C4-2B (cell line): Measurements from ENCODE around the gene SLC35A3.

Experiments used
- ZFX ChIP-seq: fragments of 450-650 bp; IDR thresholded peaks from 2 replicates; pipeline ENCODE4 v1.6.1; 2017
- TF ChIP-seq, protein P1 (sequence below): fragments of 450-650 bp; conservative IDR thresholded peaks from 2 replicates; pipeline ENCODE4 v1.5.1; 2017; ENCODE audit warnings: mild to moderate bottlenecking

DNA sequence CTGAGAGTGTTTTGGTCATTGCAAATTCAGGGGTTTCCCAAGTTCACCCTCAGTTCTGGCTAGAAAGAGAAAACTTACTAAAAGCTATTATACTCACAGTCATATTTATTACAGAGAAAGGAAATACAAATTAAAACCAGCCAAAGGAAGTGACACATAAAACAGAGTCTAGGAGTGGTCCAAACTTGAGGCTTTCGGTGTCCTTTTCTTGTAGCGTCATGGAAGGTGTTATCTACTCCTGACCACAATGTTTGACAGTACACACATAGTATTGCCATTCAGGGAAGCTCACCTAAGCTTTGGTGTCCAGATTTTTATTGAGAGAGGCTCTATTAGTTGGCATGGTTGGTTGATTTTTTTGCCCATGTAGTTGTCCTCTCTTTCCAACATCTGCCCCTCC lies 59.0 kb downstream of the SLC35A3 start:
- TF ChIP-seq, protein P1, sequence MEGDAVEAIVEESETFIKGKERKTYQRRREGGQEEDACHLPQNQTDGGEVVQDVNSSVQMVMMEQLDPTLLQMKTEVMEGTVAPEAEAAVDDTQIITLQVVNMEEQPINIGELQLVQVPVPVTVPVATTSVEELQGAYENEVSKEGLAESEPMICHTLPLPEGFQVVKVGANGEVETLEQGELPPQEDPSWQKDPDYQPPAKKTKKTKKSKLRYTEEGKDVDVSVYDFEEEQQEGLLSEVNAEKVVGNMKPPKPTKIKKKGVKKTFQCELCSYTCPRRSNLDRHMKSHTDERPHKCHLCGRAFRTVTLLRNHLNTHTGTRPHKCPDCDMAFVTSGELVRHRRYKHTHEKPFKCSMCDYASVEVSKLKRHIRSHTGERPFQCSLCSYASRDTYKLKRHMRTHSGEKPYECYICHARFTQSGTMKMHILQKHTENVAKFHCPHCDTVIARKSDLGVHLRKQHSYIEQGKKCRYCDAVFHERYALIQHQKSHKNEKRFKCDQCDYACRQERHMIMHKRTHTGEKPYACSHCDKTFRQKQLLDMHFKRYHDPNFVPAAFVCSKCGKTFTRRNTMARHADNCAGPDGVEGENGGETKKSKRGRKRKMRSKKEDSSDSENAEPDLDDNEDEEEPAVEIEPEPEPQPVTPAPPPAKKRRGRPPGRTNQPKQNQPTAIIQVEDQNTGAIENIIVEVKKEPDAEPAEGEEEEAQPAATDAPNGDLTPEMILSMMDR, result no peak
- TF ChIP-seq ZFX, result no peak
